Stimulated activated CD4-positive, alpha-beta T cell treated with anti-CD3 and anti-CD28 coated beads, Interleukin-4, amount 100 ng/mL, for 48 hours (primary cell): Measurements from ENCODE around the gene MAPKAPK5.
A peak's percentile ranks its signal among the peaks of the same experiment; 100 is the strongest.
"Not testable (repeated sequence)": the region's sequence is repeated elsewhere in the genome, so short reads cannot be mapped to it uniquely, and the experiment has no call there.

Experiments
- DNase-seq, 2 donors: peaks; one replicate each; pipeline ENCODE4 v3.0.0-alpha.2; 2020; ENCODE audit warnings: low read depth in 2 of 2

MAPKAPK5 gene

GRCh38 chr12:111827907-111828306 is 14.1 kb upstream of the MAPKAPK5 start:
- no peak for DNase-seq

- no peak for DNase-seq
These were observed 13.6 kb upstream of the MAPKAPK5 start for GRCh38 chr12:111828338-111828979.

- not testable (repeated sequence) for DNase-seq
These were observed 12.4 kb upstream of the MAPKAPK5 start for GRCh38 chr12:111829635-111830034.

GRCh38 chr12:111834740-111835386 is 7.2 kb upstream of the MAPKAPK5 start:
- not testable (repeated sequence) for DNase-seq

GRCh38 chr12:111835531-111836181 is 6.4 kb upstream of the MAPKAPK5 start:
- DNase-seq: not testable (repeated sequence)

GRCh38 chr12:111838353-111838752 is 3.7 kb upstream of the MAPKAPK5 start:
- no peak for DNase-seq

GRCh38 chr12:111840807-111841206 is 1.2 kb upstream of the MAPKAPK5 start:
- DNase-seq: no peak

- DNase-seq: no peak
These were observed 735 bp upstream of the MAPKAPK5 start for GRCh38 chr12:111841236-111841749.

- DNase-seq: peak; percentile 16 to 24
These were observed 748 bp downstream of the MAPKAPK5 start for GRCh38 chr12:111842556-111843396.

GRCh38 chr12:111846016-111846415 is 4.0 kb downstream of the MAPKAPK5 start:
- no peak for DNase-seq

GRCh38 chr12:111850526-111850925 is 8.5 kb downstream of the MAPKAPK5 start:
- DNase-seq: no peak

- no peak for DNase-seq
These were observed 16.2 kb downstream of the MAPKAPK5 start for GRCh38 chr12:111858186-111858585.

GRCh38 chr12:111858778-111859177 is 16.8 kb downstream of the MAPKAPK5 start:
- no peak for DNase-seq

- DNase-seq: no peak
These were observed 22.9 kb downstream of the MAPKAPK5 start for GRCh38 chr12:111864913-111865312.

- DNase-seq: no peak
These were observed 25.5 kb downstream of the MAPKAPK5 start for GRCh38 chr12:111867531-111867930.

- no peak for DNase-seq
These were observed 26.9 kb downstream of the MAPKAPK5 start for GRCh38 chr12:111868676-111869588.

- no peak for DNase-seq
These were observed 27.6 kb downstream of the MAPKAPK5 start for GRCh38 chr12:111869671-111870070.

GRCh38 chr12:111870216-111870615 is 28.2 kb downstream of the MAPKAPK5 start:
- no peak for DNase-seq

- no peak for DNase-seq
These were observed 28.7 kb downstream of the MAPKAPK5 start for GRCh38 chr12:111870706-111871105.

- DNase-seq: no peak
These were observed 31.1 kb downstream of the MAPKAPK5 start for GRCh38 chr12:111873113-111873512.

GRCh38 chr12:111881716-111882115 is 39.7 kb downstream of the MAPKAPK5 start:
- DNase-seq: no peak
